Vagina (tissue), 2 donors: ENCODE measurements around the gene MLF2. TPM values are rescaled to one million over a fixed set of nuclear protein-coding genes. Genes with fewer than 3 reads are reported as not detected.

Experiments used
- DNase-seq, 2 donors: peaks; one replicate each; pipeline ENCODE4 v3.0.0-alpha.2; 2017; ENCODE audit errors: extremely low spot score in 2 of 2
- H3K27ac ChIP-seq: fragments of 200-600 bp; sonication (generic); one replicate; pipeline ENCODE4 v1.5.1; 2019
- H3K27me3 ChIP-seq: fragments of 200-600 bp; sonication (generic); one replicate; pipeline ENCODE4 v1.5.1; 2019
- H3K36me3 ChIP-seq, 2 donors: fragments of 200-600 bp; sonication (generic); one replicate each; pipeline ENCODE4 v1.5.1; 2017 to 2019
- H3K4me1 ChIP-seq: fragments of 200-600 bp; sonication (generic); one replicate; pipeline ENCODE4 v1.5.1; 2019
- H3K4me3 ChIP-seq, 2 donors: fragments of 200-600 bp; sonication (generic); 1 replicate in 1 of 2; 2 replicates in 1 of 2; pipeline ENCODE4 v1.5.1; 2016 to 2019
- H3K9me3 ChIP-seq: fragments of 200-600 bp; sonication (generic); one replicate; pipeline ENCODE4 v1.5.1; 2019
- CTCF ChIP-seq, 3 experiments: fragments of 450-650 bp in 2 of 3; fragments of 200-600 bp in 1 of 3; sonication (generic) in 1 of 3; IDR thresholded peaks; one replicate each; pipeline ENCODE4 v1.5.1; 2017 to 2019; ENCODE audit warnings: antibody characterized with exemption in 3 of 3, mild to moderate bottlenecking in 2 of 3, moderate library complexity in 2 of 3
- POLR2A ChIP-seq, 2 donors: fragments of 450-650 bp; IDR thresholded peaks; one replicate each; pipeline ENCODE4 v1.6.1; 2017; ENCODE audit warnings: antibody characterized with exemption in 2 of 2, mild to moderate bottlenecking in 2 of 2, moderate library complexity in 2 of 2
- POLR2AphosphoS5 ChIP-seq, 2 donors: sonication (generic); formaldehyde crosslinking; IDR thresholded peaks; one replicate each; pipeline ENCODE4 v1.9.0; 2017; ENCODE audit warnings: antibody characterized with exemption in 2 of 2, mild to moderate bottlenecking in 2 of 2, low read depth in 1 of 2; ENCODE audit not compliant: insufficient read depth in 1 of 2
- intact Hi-C: fragments of 100-400 bp; cut with DNase I; formaldehyde crosslinking; loops from one replicate; pipeline ENCODE4 v1.15.1; 2023
- total RNA-seq: library from RNA; depleted of rRNA; stranded (reverse); fragments of >200 nt; gene quantifications from one replicate; pipeline ENCODE4 v1.2.3, GENCODE V29; 2016

MLF2 gene
- total RNA-seq, 1 donor from 2014 or later: 150 TPM

DNA sequence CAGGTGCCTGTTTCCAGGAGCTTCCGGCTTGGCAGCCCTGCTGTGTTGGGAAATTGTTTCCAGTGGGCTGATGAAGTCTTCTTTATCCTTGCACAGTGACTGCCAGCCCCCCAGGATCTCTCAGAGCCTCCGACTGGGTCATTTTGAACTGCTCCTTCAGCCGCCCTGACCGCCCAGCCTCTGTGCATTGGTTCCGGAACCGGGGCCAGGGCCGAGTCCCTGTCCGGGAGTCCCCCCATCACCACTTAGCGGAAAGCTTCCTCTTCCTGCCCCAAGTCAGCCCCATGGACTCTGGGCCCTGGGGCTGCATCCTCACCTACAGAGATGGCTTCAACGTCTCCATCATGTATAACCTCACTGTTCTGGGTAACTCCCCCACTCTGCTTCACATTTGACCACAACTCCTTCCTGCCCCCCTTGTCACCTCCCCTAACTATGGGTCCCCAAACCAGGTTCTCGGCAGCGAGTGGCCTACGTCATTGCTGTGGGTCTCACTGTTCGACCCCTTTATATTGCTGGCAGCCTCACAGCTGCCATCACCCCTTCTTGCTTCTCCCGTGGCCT lies 21.6 kb upstream of the MLF2 start:
- intact Hi-C loops: loop anchor here (5.0 kb wide), 1 partner anchor 37 kb away; no protein-coding TSS in a partner anchor
- TF ChIP-seq POLR2AphosphoS5 (IDR thresholded peaks at IDR 0.05; ENCODE audit: insufficient read depth in 1 of 2, low read depth in 1 of 2) (no peak), CTCF (IDR thresholded peaks at IDR 0.05) (no peak), POLR2A (IDR thresholded peaks at IDR 0.05) (no peak)
- peaks cover 35% of the 10 kb centered on the region for H3K4me1 ChIP-seq

DNA sequence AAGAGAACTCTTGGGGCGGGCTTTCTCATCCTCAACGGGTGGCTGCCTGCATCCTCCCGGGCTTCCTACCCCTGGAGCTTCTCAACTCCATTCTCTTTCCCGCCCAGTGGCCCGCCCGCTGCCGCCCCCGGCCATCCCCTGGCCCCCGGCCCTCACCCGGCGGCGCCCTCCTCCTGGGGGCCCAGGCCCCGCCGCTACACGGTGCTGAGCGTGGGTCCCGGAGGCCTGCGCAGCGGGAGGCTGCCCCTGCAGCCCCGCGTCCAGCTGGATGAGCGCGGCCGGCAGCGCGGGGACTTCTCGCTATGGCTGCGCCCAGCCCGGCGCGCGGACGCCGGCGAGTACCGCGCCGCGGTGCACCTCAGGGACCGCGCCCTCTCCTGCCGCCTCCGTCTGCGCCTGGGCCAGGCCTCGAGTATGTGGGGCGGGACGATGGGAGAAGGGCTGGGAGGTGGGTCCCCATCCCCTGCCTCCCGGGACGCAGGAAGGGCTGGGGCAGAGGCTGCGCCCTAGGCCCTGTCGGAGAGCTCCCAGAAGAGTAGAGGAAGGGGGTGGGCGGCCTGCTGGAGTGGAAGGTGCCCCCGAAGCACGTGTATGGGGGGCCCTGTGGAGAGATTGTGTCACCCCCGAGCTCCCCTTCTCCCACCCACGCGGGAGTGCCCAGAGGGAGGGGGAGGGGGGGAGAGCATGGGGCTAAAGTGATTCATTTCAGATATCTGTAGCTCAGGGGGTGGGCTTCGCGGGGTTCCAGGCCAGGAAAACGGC lies 20.8 kb upstream of the MLF2 start:
- peaks cover 0 to 20% of the 10 kb centered on the region in 2 donors for H3K36me3 ChIP-seq
- H3K9me3 ChIP-seq: no peaks in the 10 kb centered on the region
- H3K27ac ChIP-seq: peak overlapping the region; percentile 2
- H3K4me3 ChIP-seq: peak overlapping the region; percentile 16 to 41
- no peak for DNase-seq
- H3K27me3 ChIP-seq: no peaks in the 10 kb centered on the region
- TF ChIP-seq POLR2A (IDR thresholded peaks at IDR 0.05) (no peak), POLR2AphosphoS5 (IDR thresholded peaks at IDR 0.05; ENCODE audit: insufficient read depth in 1 of 2, low read depth in 1 of 2) (no peak), CTCF (IDR thresholded peaks at IDR 0.05) (no peak)
- peaks cover 43% of the 10 kb centered on the region for H3K4me1 ChIP-seq
- intact Hi-C loops: no loop called here

More for the DNA sequence above, 21.6 kb upstream of the MLF2 start:
- Histone ChIP-seq H3K36me3 (peaks cover 0 to 16% of the 10 kb centered on the region in 2 donors), H3K9me3 (no peaks in the 10 kb centered on the region), H3K27me3 (no peaks in the 10 kb centered on the region), H3K27ac (peak overlapping the region; percentile 2), H3K4me3 (no peak overlapping the region)
- no peak for DNase-seq

DNA sequence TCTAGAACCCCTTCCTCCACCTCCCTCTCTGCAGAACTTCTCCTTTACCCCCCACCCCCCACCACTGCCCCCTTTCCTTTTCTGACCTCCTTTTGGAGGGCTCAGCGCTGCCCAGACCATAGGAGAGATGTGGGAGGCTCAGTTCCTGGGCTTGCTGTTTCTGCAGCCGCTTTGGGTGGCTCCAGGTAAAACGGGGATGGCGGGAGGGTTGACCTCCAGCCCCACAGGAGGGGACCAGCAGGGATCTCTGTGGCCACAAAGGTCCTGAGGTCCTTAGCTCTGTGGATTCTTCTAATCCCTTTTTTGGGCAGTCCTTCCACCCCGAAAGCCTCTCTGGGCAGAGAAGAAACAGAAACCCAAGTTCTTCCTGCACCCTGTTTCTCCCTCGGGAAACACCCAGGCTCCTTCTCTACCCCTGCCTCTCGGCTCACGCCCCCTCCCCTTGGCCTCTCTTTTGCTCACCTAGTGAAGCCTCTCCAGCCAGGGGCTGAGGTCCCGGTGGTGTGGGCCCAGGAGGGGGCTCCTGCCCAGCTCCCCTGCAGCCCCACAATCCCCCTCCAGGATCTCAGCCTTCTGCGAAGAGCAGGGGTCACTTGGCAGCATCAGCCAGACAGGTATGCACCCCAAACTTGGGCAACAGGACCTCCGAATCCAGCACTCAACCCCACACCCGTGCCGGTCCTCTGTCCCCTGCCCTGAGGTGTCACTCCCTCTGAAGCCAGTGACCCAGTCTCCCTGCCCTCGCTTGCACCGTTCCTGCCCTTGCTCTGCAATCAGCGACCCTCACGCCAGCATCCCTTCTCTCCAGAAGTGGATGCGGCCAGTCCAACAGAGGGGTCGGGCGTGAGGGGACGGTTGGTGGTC lies 20.0 kb upstream of the MLF2 start:
- Histone ChIP-seq H3K27me3 (no peaks in the 10 kb centered on the region), H3K4me3 (peak overlapping the region; percentile 16 to 41), H3K36me3 (peaks cover 0 to 20% of the 10 kb centered on the region in 2 donors), H3K4me1 (peaks cover 44% of the 10 kb centered on the region), H3K27ac (peak overlapping the region; percentile 33), H3K9me3 (no peaks in the 10 kb centered on the region)
- intact Hi-C loops: no loop called here
- TF ChIP-seq POLR2AphosphoS5 (IDR thresholded peaks at IDR 0.05; ENCODE audit: insufficient read depth in 1 of 2, low read depth in 1 of 2): no peak
- no peak for TF ChIP-seq POLR2A (IDR thresholded peaks at IDR 0.05)
- no peak for TF ChIP-seq CTCF (IDR thresholded peaks at IDR 0.05)
- DNase-seq: no peak

DNA sequence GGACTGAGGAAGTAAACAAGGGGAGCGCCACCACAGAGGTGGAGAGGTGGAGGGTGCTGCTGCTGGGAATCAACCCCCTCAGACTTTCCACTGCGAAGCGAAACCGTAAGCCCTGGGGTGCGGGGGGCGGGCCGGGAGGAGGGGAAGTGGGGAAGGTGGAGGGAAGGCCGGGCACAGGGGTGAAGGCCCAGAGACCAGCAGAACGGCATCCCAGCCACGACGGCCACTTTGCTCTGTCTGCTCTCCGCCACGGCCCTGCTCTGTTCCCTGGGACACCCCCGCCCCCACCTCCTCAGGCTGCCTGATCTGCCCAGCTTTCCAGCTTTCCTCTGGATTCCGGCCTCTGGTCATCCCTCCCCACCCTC lies 19.4 kb upstream of the MLF2 start, which contains the start of gene LAG3:
Gene LAG3 (plus strand): TSS at position 190 of the 365 bp plus-strand sequence. CDS start 333 bp downstream, outside the sequence.
- Histone ChIP-seq H3K36me3 (peaks cover 0 to 20% of the 10 kb centered on the region in 2 donors), H3K4me3 (peak within 1 kb of the TSS; percentile 16 to 41), H3K27ac (peak within 1 kb of the TSS; percentile 33), H3K27me3 (no peaks in the 10 kb centered on the region), H3K4me1 (peaks cover 46% of the 10 kb centered on the region), H3K9me3 (no peaks in the 10 kb centered on the region)
- intact Hi-C loops: no loop called here
- DNase-seq: no peak
- TF ChIP-seq POLR2A (IDR thresholded peaks at IDR 0.05) (no peak), CTCF (IDR thresholded peaks at IDR 0.05) (no peak), POLR2AphosphoS5 (IDR thresholded peaks at IDR 0.05; ENCODE audit: insufficient read depth in 1 of 2, low read depth in 1 of 2) (no peak)
